Measurements from ENCODE around the gene SLC25A43.

The SLC25A43 gene

DNA sequence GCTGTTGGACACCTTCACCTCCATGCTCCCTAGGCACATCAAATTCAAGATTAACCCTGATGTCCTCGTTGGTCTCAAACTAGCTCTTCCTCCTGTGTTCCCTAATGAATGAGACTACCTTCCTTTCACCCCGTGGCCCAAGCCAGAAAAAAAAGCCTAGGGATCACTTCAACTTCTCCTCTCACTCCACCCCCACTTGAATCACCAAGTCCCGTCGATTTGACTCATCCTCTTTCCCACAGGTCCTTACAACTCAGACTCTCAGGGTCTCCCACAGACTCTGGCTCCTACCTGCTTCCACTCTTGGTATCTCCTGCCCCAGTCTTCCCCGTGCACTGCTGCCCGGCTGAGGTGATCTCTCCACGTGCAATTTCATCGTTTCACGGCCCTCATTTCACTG lies 8.5 kb downstream of the SLC25A43 start:
- no peak overlapping the region for H2AFZ ChIP-seq (ENCODE audit: low read length)
- H3K27me3 ChIP-seq (ENCODE audit: insufficient read depth, low read length, poor library complexity, severe bottlenecking) = no peaks in the 10 kb centered on the region
- no peak overlapping the region for H3K9ac ChIP-seq (ENCODE audit: low read depth, low read length, poor library complexity, severe bottlenecking)
- no peaks in the 10 kb centered on the region for H3F3A ChIP-seq (ENCODE audit: low read depth)
- H3K4me1 ChIP-seq (ENCODE audit: insufficient read depth, low read length, poor library complexity, severe bottlenecking) = no peaks in the 10 kb centered on the region
- no peaks in the 10 kb centered on the region for H3K79me2 ChIP-seq (ENCODE audit: insufficient read depth, low read length)
- no peak overlapping the region for H3K4me3 ChIP-seq (ENCODE audit: low read length, poor library complexity, severe bottlenecking)
- TF ChIP-seq EZH2phosphoT487 (IDR thresholded peaks at IDR 0.05; ENCODE audit: borderline replicate concordance) (no peak), CTCF (conservative IDR thresholded peaks at IDR 0.05; ENCODE audit: low read length) (no peak)
- H3K9me2 ChIP-seq (replicated peaks; ENCODE audit: low read depth, low read length) = no peaks in the 10 kb centered on the region
- H3K4me2 ChIP-seq (ENCODE audit: low read depth, low read length, poor library complexity, severe bottlenecking) = no peak overlapping the region
- no peaks in the 10 kb centered on the region for H3K36me3 ChIP-seq (ENCODE audit: insufficient read depth, low read length)
- H4K20me1 ChIP-seq (ENCODE audit: insufficient read depth, low read length, poor library complexity, severe bottlenecking) = no peaks in the 10 kb centered on the region
- H3K9me3 ChIP-seq (ENCODE audit: insufficient read depth, low read depth, low read length) = no peaks in the 10 kb centered on the region

- Histone ChIP-seq H3K27me3 (ENCODE audit: insufficient read depth, low read length, poor library complexity, severe bottlenecking) (no peaks in the 10 kb centered on the region), H2AFZ (ENCODE audit: low read length) (no peak overlapping the region), H3K4me2 (ENCODE audit: low read depth, low read length, poor library complexity, severe bottlenecking) (no peak overlapping the region), H3F3A (ENCODE audit: low read depth) (no peaks in the 10 kb centered on the region), H3K79me2 (ENCODE audit: insufficient read depth, low read length) (no peaks in the 10 kb centered on the region), H4K20me1 (ENCODE audit: insufficient read depth, low read length, poor library complexity, severe bottlenecking) (no peaks in the 10 kb centered on the region), H3K9me2 (replicated peaks; ENCODE audit: low read depth, low read length) (no peaks in the 10 kb centered on the region), H3K4me1 (ENCODE audit: insufficient read depth, low read length, poor library complexity, severe bottlenecking) (no peaks in the 10 kb centered on the region), H3K9ac (ENCODE audit: low read depth, low read length, poor library complexity, severe bottlenecking) (no peak overlapping the region), H3K4me3 (ENCODE audit: low read length, poor library complexity, severe bottlenecking) (no peak overlapping the region), H3K36me3 (ENCODE audit: insufficient read depth, low read length) (no peaks in the 10 kb centered on the region), H3K9me3 (ENCODE audit: insufficient read depth, low read depth, low read length) (no peaks in the 10 kb centered on the region)
- TF ChIP-seq CTCF (conservative IDR thresholded peaks at IDR 0.05; ENCODE audit: low read length) (no peak), EZH2phosphoT487 (IDR thresholded peaks at IDR 0.05; ENCODE audit: borderline replicate concordance) (no peak)
Measured at GRCh38 chrX:119410027-119410819, 11.1 kb downstream of the SLC25A43 start.

DNA sequence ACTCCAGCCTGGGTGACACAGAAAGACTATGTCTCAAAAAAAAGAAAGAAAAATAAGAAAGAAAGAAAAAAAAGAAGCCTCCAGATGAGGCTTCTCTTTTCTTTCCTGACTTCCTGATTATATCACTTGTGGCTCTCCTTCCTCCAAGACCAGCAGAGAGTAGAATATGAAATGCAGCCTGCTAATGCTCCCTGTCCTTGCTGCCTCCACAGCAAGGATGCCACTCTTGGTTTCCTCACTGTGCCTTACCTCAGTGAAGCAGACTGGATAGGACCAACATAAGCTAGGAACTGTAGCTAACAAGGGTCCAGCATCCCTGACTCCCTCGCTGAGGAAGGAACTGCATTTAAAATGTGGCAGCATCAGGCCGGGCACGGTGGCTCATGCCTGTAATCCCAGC lies 11.7 kb downstream of the SLC25A43 start:
- no peaks in the 10 kb centered on the region for H3K4me1 ChIP-seq (ENCODE audit: insufficient read depth, low read length, poor library complexity, severe bottlenecking)
- H3K36me3 ChIP-seq (ENCODE audit: insufficient read depth, low read length) = no peaks in the 10 kb centered on the region
- TF ChIP-seq EZH2phosphoT487 (IDR thresholded peaks at IDR 0.05; ENCODE audit: borderline replicate concordance) (no peak), CTCF (conservative IDR thresholded peaks at IDR 0.05; ENCODE audit: low read length) (no peak)
- H3K9ac ChIP-seq (ENCODE audit: low read depth, low read length, poor library complexity, severe bottlenecking) = no peak overlapping the region
- no peaks in the 10 kb centered on the region for H3K79me2 ChIP-seq (ENCODE audit: insufficient read depth, low read length)
- H3K9me2 ChIP-seq (replicated peaks; ENCODE audit: low read depth, low read length) = no peaks in the 10 kb centered on the region
- H3K27me3 ChIP-seq (ENCODE audit: insufficient read depth, low read length, poor library complexity, severe bottlenecking) = no peaks in the 10 kb centered on the region
- no peaks in the 10 kb centered on the region for H4K20me1 ChIP-seq (ENCODE audit: insufficient read depth, low read length, poor library complexity, severe bottlenecking)
- no peaks in the 10 kb centered on the region for H3K9me3 ChIP-seq (ENCODE audit: insufficient read depth, low read depth, low read length)
- H3K4me3 ChIP-seq (ENCODE audit: low read length, poor library complexity, severe bottlenecking) = no peak overlapping the region
- H2AFZ ChIP-seq (ENCODE audit: low read length) = no peak overlapping the region
- H3K4me2 ChIP-seq (ENCODE audit: low read depth, low read length, poor library complexity, severe bottlenecking) = no peak overlapping the region
- no peaks in the 10 kb centered on the region for H3F3A ChIP-seq (ENCODE audit: low read depth)
